Kidney epithelial cell (primary cell): ENCODE data around the gene TSHZ2. TPM values are rescaled to one million over a fixed set of nuclear protein-coding genes. Genes with fewer than 3 reads are reported as not detected.
A peak's percentile ranks its signal among the peaks of the same experiment; 100 is the strongest.

ENCODE experiments used
- DNase-seq: peaks from one replicate; pipeline ENCODE4 v3.0.0-alpha.2; 2010; ENCODE audit warnings: low read depth
- H3K27me3 ChIP-seq: 2 replicates; pipeline ENCODE4 v1.6.0; 2011; ENCODE audit warnings: low read length; ENCODE audit not compliant: control insufficient read depth, insufficient read depth
- H3K36me3 ChIP-seq: 2 replicates; pipeline ENCODE4 v1.5.1; 2011; ENCODE audit warnings: low read length; ENCODE audit not compliant: control insufficient read depth, insufficient read depth
- H3K4me3 ChIP-seq: 2 replicates; pipeline ENCODE4 v1.5.1; 2011; ENCODE audit warnings: low read depth, mild to moderate bottlenecking, control low read depth, low read length
- CTCF ChIP-seq: IDR thresholded peaks from 2 replicates; pipeline ENCODE4 v1.5.1; 2011; ENCODE audit warnings: mild to moderate bottlenecking, moderate library complexity, low read length, control low read depth, inconsistent platforms; ENCODE audit not compliant: insufficient read depth, poor library complexity, severe bottlenecking
- total RNA-seq: library from RNA; depleted of rRNA; stranded (reverse); fragments of >200 nt; gene quantifications from 2 replicates; pipeline ENCODE4 v1.2.3, GENCODE V29; 2015

The TSHZ2 gene
- total RNA-seq, 1 donor from 2014 or later: 1.0 TPM

GRCh38 chr20:52953020-52953419 is 19.1 kb upstream of the TSHZ2 start:
- Histone ChIP-seq H3K27me3 (no peaks in the 10 kb centered on the region), H3K36me3 (no peaks in the 10 kb centered on the region), H3K4me3 (no peak overlapping the region)
- no peak for DNase-seq
- TF ChIP-seq CTCF: no peak

- Histone ChIP-seq H3K36me3 (no peaks in the 10 kb centered on the region), H3K4me3 (no peak overlapping the region), H3K27me3 (no peaks in the 10 kb centered on the region)
- no peak for DNase-seq
- TF ChIP-seq CTCF: no peak
These were observed 17.3 kb upstream of the TSHZ2 start for GRCh38 chr20:52954849-52955248.

- DNase-seq: no peak
- no peaks in the 10 kb centered on the region for H3K36me3 ChIP-seq
- no peak for TF ChIP-seq CTCF
- no peaks in the 10 kb centered on the region for H3K27me3 ChIP-seq
- no peak overlapping the region for H3K4me3 ChIP-seq
These were observed 13.9 kb upstream of the TSHZ2 start for GRCh38 chr20:52958211-52958610.

- Histone ChIP-seq H3K4me3 (no peak overlapping the region), H3K27me3 (no peaks in the 10 kb centered on the region), H3K36me3 (no peaks in the 10 kb centered on the region)
- no peak for DNase-seq
- TF ChIP-seq CTCF: peak; percentile 7
These were observed 13.0 kb upstream of the TSHZ2 start for GRCh38 chr20:52959125-52959524.

- no peak overlapping the region for H3K4me3 ChIP-seq
- no peak for TF ChIP-seq CTCF
- no peaks in the 10 kb centered on the region for H3K27me3 ChIP-seq
- DNase-seq: no peak
- no peaks in the 10 kb centered on the region for H3K36me3 ChIP-seq
These were observed 10.0 kb upstream of the TSHZ2 start for GRCh38 chr20:52962183-52962582.

GRCh38 chr20:52963131-52963530 is 9.0 kb upstream of the TSHZ2 start:
- H3K4me3 ChIP-seq: no peak overlapping the region
- H3K27me3 ChIP-seq: no peaks in the 10 kb centered on the region
- H3K36me3 ChIP-seq: no peaks in the 10 kb centered on the region
- no peak for TF ChIP-seq CTCF
- no peak for DNase-seq
